H1 (cell line): ENCODE data around the gene ATP6V1C2. TPM values are rescaled to one million over a fixed set of nuclear protein-coding genes. Genes with fewer than 3 reads are reported as not detected.

Source experiments
- CTCF ChIA-PET: fragments of 300-600 bp; sonication (Branson Sonifier 250); formaldehyde crosslinking; loops from one replicate; lab custom pipeline; 2021; ENCODE audit not compliant: partially characterized antibody; lab: Charles Lee
- POLR2A ChIA-PET: fragments of 300-600 bp; sonication (Branson Sonifier 250); formaldehyde crosslinking; loops from one replicate; lab custom pipeline; 2021; ENCODE audit warnings: inconsistent platforms; ENCODE audit not compliant: partially characterized antibody; lab: Charles Lee
- DNase-seq, 2 experiments: peaks; one replicate each; pipeline versions ENCODE4 v3.0.0 to v3.0.0-alpha.2; 2010 to 2022; ENCODE audit warnings: low spot score in 2 of 2, low read depth in 1 of 2, mixed read lengths in 1 of 2
- FAIRE-seq: peaks from 2 replicates; lab custom pipeline; 2011; peaks lifted over from hg19 to GRCh38; lab: Jason Lieb, UNC
- H2AFZ ChIP-seq: 2 replicates; pipeline ENCODE4 v1.8.1; 2012; ENCODE audit warnings: low read length, inconsistent platforms
- H2AK5ac ChIP-seq: 2 replicates; pipeline ENCODE4 v1.6.1; 2013; ENCODE audit warnings: low read depth, low read length
- H2BK120ac ChIP-seq: replicated peaks from 2 replicates; pipeline ENCODE3; 2013; ENCODE audit warnings: low read depth, low read length, inconsistent platforms
- H2BK12ac ChIP-seq: 2 replicates; pipeline ENCODE4 v1.6.1; 2013; ENCODE audit warnings: low read depth, low read length
- H2BK15ac ChIP-seq: 2 replicates; pipeline ENCODE4 v1.6.1; 2013; ENCODE audit warnings: low read length
- H2BK20ac ChIP-seq: 2 replicates; pipeline ENCODE4 v1.6.1; 2013; ENCODE audit warnings: low read length
- H2BK5ac ChIP-seq: 2 replicates; pipeline ENCODE4 v1.6.1; 2013; ENCODE audit warnings: low read depth, low read length
- H3K14ac ChIP-seq: 2 replicates; pipeline ENCODE4 v1.6.1; 2013; ENCODE audit warnings: inconsistent platforms; ENCODE audit not compliant: insufficient read length
- H3K18ac ChIP-seq: 2 replicates; pipeline ENCODE4 v1.6.1; 2013; ENCODE audit warnings: low read length; ENCODE audit errors: extremely low read depth
- H3K23ac ChIP-seq: 2 replicates; pipeline ENCODE4 v1.6.1; 2013; ENCODE audit warnings: inconsistent platforms; ENCODE audit not compliant: insufficient read length
- H3K23me2 ChIP-seq: 2 replicates; pipeline ENCODE4 v1.6.1; 2013; ENCODE audit warnings: low read depth, low read length
- H3K27ac ChIP-seq: 2 replicates; pipeline ENCODE4 v1.6.1; 2011; ENCODE audit warnings: low read depth, low read length, inconsistent platforms
- H3K27me3 ChIP-seq, 4 experiments: replicated peaks in 1 of 4; 1 replicate in 1 of 4; 2 replicates in 3 of 4; pipeline versions ENCODE4 v1.6.1 to v1.8.1; 2011 to 2013; ENCODE audit warnings: low read length in 3 of 4, mild to moderate bottlenecking in 3 of 4, inconsistent platforms in 2 of 4, mixed read lengths in 2 of 4, moderate library complexity in 1 of 4; ENCODE audit not compliant: control insufficient read depth in 3 of 4, insufficient read depth in 3 of 4; ENCODE audit errors: extremely low read depth in 1 of 4
- H3K36me3 ChIP-seq, 4 experiments: 2 replicates each; pipeline versions ENCODE4 v1.6.1 to v1.8.1; 2011 to 2013; ENCODE audit warnings: mild to moderate bottlenecking in 4 of 4, low read length in 3 of 4, moderate library complexity in 2 of 4, control low read depth in 1 of 4, inconsistent platforms in 1 of 4; ENCODE audit not compliant: insufficient read depth in 4 of 4, control insufficient read depth in 2 of 4
- H3K4ac ChIP-seq: replicated peaks from 2 replicates; pipeline ENCODE3; 2013; ENCODE audit warnings: low read length, low read depth, mixed read lengths, inconsistent platforms; ENCODE audit not compliant: insufficient read length
- H3K4me1 ChIP-seq, 4 experiments: replicated peaks in 1 of 4; 1 replicate in 1 of 4; 2 replicates in 3 of 4; pipeline versions ENCODE4 v1.6.1 to v1.8.1; 2011 to 2013; ENCODE audit warnings: low read length in 3 of 4, inconsistent platforms in 2 of 4, mixed read lengths in 1 of 4; ENCODE audit not compliant: insufficient read depth in 4 of 4, control insufficient read depth in 3 of 4
- H3K4me2 ChIP-seq, 2 experiments: 2 replicates each; pipeline versions ENCODE4 v1.6.1 to v1.8.1; 2011 to 2013; ENCODE audit warnings: low read depth in 2 of 2, low read length in 2 of 2, control low read depth in 1 of 2, inconsistent platforms in 1 of 2, mild to moderate bottlenecking in 1 of 2; ENCODE audit not compliant: insufficient read depth in 1 of 2
- H3K4me3 ChIP-seq, 4 experiments: fragments of 200-600, 300-600 bp in 1 of 4; sonication (generic), shearing (Covaris generic), sonication (Bioruptor Twin) in 1 of 4; 2 replicates each; pipeline versions ENCODE4 v1.5.1 to v1.8.1; 2011 to 2016; ENCODE audit warnings: low read length in 4 of 4, low read depth in 3 of 4, control low read depth in 2 of 4, inconsistent platforms in 2 of 4, mild to moderate bottlenecking in 2 of 4, mixed read lengths in 1 of 4, moderate library complexity in 1 of 4; ENCODE audit not compliant: insufficient read depth in 2 of 4; ENCODE audit errors: extremely low read depth in 1 of 4
- H3K56ac ChIP-seq: replicated peaks from 2 replicates; pipeline ENCODE3; 2013; ENCODE audit warnings: low read depth, mild to moderate bottlenecking, mixed read lengths, low read length, inconsistent platforms; ENCODE audit not compliant: insufficient read length
- H3K79me1 ChIP-seq: 2 replicates; pipeline ENCODE4 v1.6.1; 2013; ENCODE audit warnings: low read depth, low read length, control low read depth
- H3K79me2 ChIP-seq, 2 experiments: 2 replicates each; pipeline versions ENCODE4 v1.6.1 to v1.8.1; 2012 to 2013; ENCODE audit warnings: low read length in 2 of 2, mild to moderate bottlenecking in 2 of 2, inconsistent platforms in 1 of 2; ENCODE audit not compliant: insufficient read depth in 2 of 2, control insufficient read depth in 1 of 2
- H3K9ac ChIP-seq, 4 experiments: replicated peaks in 1 of 4; 1 replicate in 1 of 4; 2 replicates in 3 of 4; pipeline versions ENCODE4 v1.6.1 to v1.8.1; 2011 to 2013; ENCODE audit warnings: low read depth in 3 of 4, low read length in 3 of 4, control low read depth in 2 of 4, mild to moderate bottlenecking in 2 of 4, moderate library complexity in 2 of 4, inconsistent platforms in 1 of 4; ENCODE audit errors: extremely low read depth in 1 of 4
- H3K9me3 ChIP-seq, 2 experiments: 2 replicates each; pipeline versions ENCODE4 v1.6.1 to v1.8.1; 2012 to 2013; ENCODE audit warnings: mild to moderate bottlenecking in 2 of 2, moderate library complexity in 2 of 2, control low read depth in 1 of 2, inconsistent platforms in 1 of 2, low read depth in 1 of 2, low read length in 1 of 2, mixed read lengths in 1 of 2; ENCODE audit not compliant: insufficient read depth in 2 of 2
- H4K20me1 ChIP-seq, 2 experiments: replicated peaks in 1 of 2; 2 replicates each; pipeline versions ENCODE3 to v1.8.1; 2011 to 2013; ENCODE audit warnings: inconsistent platforms in 2 of 2, low read length in 2 of 2, mild to moderate bottlenecking in 1 of 2; ENCODE audit not compliant: insufficient read depth in 2 of 2, control insufficient read depth in 1 of 2
- H4K5ac ChIP-seq: 2 replicates; pipeline ENCODE4 v1.6.1; 2013; ENCODE audit warnings: low read length, low read depth, mixed read lengths, inconsistent platforms; ENCODE audit not compliant: insufficient read length
- H4K8ac ChIP-seq: 2 replicates; pipeline ENCODE4 v1.8.0; 2013; ENCODE audit warnings: mild to moderate bottlenecking, moderate library complexity, low read length, inconsistent platforms; ENCODE audit not compliant: insufficient read depth; ENCODE audit errors: extremely low read depth
- H4K91ac ChIP-seq: replicated peaks from 2 replicates; pipeline ENCODE3; 2013; ENCODE audit warnings: low read length, mixed read lengths, inconsistent platforms; ENCODE audit not compliant: insufficient read length
- ATF3 ChIP-seq: IDR thresholded peaks from 2 replicates; pipeline ENCODE4 v1.6.1; 2011; ENCODE audit warnings: low read depth, mild to moderate bottlenecking, low read length; ENCODE audit not compliant: insufficient read depth
- CTCF ChIP-seq, 3 experiments: IDR thresholded peaks; 1 replicate in 2 of 3; 2 replicates in 1 of 3; pipeline versions ENCODE4 v1.5.1 to v1.6.1; 2011; ENCODE audit warnings: low read length in 3 of 3, mild to moderate bottlenecking in 3 of 3, inconsistent platforms in 2 of 3, low read depth in 1 of 3, moderate library complexity in 1 of 3; ENCODE audit not compliant: insufficient read depth in 1 of 3; ENCODE audit errors: control extremely low read depth in 1 of 3
- KDM1A ChIP-seq: fragments of 200-600, 300-600 bp; sonication (generic); IDR thresholded peaks from 2 replicates; pipeline ENCODE4 v1.7.1; 2016; ENCODE audit warnings: mild to moderate bottlenecking, low read length, borderline replicate concordance
- PHF8 ChIP-seq: fragments of 200-600 bp; sonication (generic); conservative IDR thresholded peaks from 2 replicates; pipeline ENCODE4 v1.7.1; 2012; ENCODE audit warnings: low read depth, mild to moderate bottlenecking, inconsistent platforms, low read length, moderate library complexity
- RFX5 ChIP-seq: IDR thresholded peaks from 2 replicates; pipeline ENCODE4 v1.6.1; 2011; ENCODE audit warnings: low read depth, low read length, improper control_type of control experiment, borderline replicate concordance
- RNF2 ChIP-seq: fragments of 200-900, 300-1000 bp; sonication (generic); IDR thresholded peaks from 2 replicates; pipeline ENCODE4 v1.7.1; 2016; ENCODE audit warnings: borderline replicate concordance, low read depth, mild to moderate bottlenecking, antibody characterized with exemption, low read length; ENCODE audit not compliant: poor library complexity, severe bottlenecking; ENCODE audit errors: missing control alignments
- SRF ChIP-seq: IDR thresholded peaks from 2 replicates; pipeline ENCODE4 v1.6.1; 2011; ENCODE audit warnings: mild to moderate bottlenecking, low read depth, low read length, moderate library complexity
- TBP ChIP-seq: IDR thresholded peaks from 2 replicates; pipeline ENCODE4 v1.6.1; 2011; ENCODE audit warnings: low read depth, low read length, improper control_type of control experiment
- TCF12 ChIP-seq: IDR thresholded peaks from 2 replicates; pipeline ENCODE4 v1.6.1; 2011; ENCODE audit warnings: low read depth, mild to moderate bottlenecking, low read length
- ZNF274 ChIP-seq: IDR thresholded peaks from 2 replicates; pipeline ENCODE4 v1.7.0; 2012; ENCODE audit warnings: low read length, borderline replicate concordance; ENCODE audit errors: extremely low read depth
- WGBS, 2 experiments: shearing (Covaris generic) in 1 of 2; methylation state at CpG; one replicate each; pipeline versions ENCODE4 v1.1.6 to v1.1.7; 2013 to 2015; ENCODE audit warnings: low lambda C conversion rate in 2 of 2, mixed read lengths in 2 of 2, inconsistent platforms in 1 of 2, low coverage in 1 of 2, missing lambda C conversion rate in 1 of 2; ENCODE audit not compliant: insufficient replicate concordance in 2 of 2, insufficient coverage in 1 of 2, insufficient read length in 1 of 2; ENCODE audit errors: extremely low coverage in 1 of 2, missing lambda C conversion rate in 1 of 2; 5-methylcytosine and 5-hydroxymethylcytosine counted together
- polyA plus RNA-seq, 7 experiments: library from polyadenylated mRNA; depleted of rRNA in 3 of 7; stranded (reverse) in 5 of 7; unstranded in 2 of 7; fragments of >200 nt in 5 of 7; fragments of 200-250 nt in 2 of 7; gene quantifications; 1 replicate in 5 of 7; 2 replicates in 1 of 7; 4 replicates in 1 of 7; pipeline versions ENCODE4 v1.2.1 to v1.2.3, GENCODE V29; 2011 to 2013; ENCODE audit warnings: missing spikeins in 2 of 7, mixed read lengths in 2 of 7
- total RNA-seq: library from RNA; stranded (reverse); fragmentation: NEBNext Ultra II Directional; extraction: Animal tissue kit (Norgen Biotek cat#: 25700); gene quantifications from 2 replicates; pipeline ENCODE4 v1.2.1, GENCODE V29; 2021

The ATP6V1C2 gene
- total and polyA plus RNA-seq, 2 of the 8 experiments (the other 6 are each of a cell fraction or from before 2014, with no cell fraction given): 0.29 to 0.74 TPM

- H2BK15ac ChIP-seq: no peak overlapping the region
- FAIRE-seq: no peak
- H3K4me3 ChIP-seq: no peak overlapping the region
- WGBS, 2 experiments: 92% methylated on average over 4 of the region's 4 CpGs; no CpG with 5 or more reads in 1 of the 2 experiments
- H2BK12ac ChIP-seq: no peak overlapping the region
- no peak overlapping the region for H3K9ac ChIP-seq
- H4K5ac ChIP-seq: no peak overlapping the region
- H3K4me1 ChIP-seq: no peaks in the 10 kb centered on the region
- H2AFZ ChIP-seq: no peak overlapping the region
- H3K18ac ChIP-seq: no peak overlapping the region
- TF ChIP-seq TCF12 (no peak), KDM1A (no peak), TBP (no peak), RFX5 (no peak), SRF (no peak), RNF2 (no peak), CTCF (IDR thresholded peaks at IDR 0.05; ENCODE audit: control extremely low read depth in 1 of 3, insufficient read depth in 1 of 3, low read depth in 1 of 3, low read length in 3 of 3) (no peak), PHF8 (no peak), ATF3 (no peak), ZNF274 (no peak)
- ChIA-PET CTCF (interaction anchor here (0.7 to 3.3 kb wide), 7 partner anchors 8 to 308 kb away, joined by 3 to 35 read pairs (median 6); a partner anchor contains a TSS), POLR2A (interaction anchor here (1.1 to 1.2 kb wide), 3 partner anchors 10 to 20 kb away, joined by 3 to 5 read pairs (median 3); partner anchors contain the start of gene PDIA6)
- no peak overlapping the region for H3K14ac ChIP-seq
- no peaks in the 10 kb centered on the region for H3K27me3 ChIP-seq
- H4K20me1 ChIP-seq: no peaks in the 10 kb centered on the region
- H3K4me2 ChIP-seq: no peak overlapping the region
- H3K56ac ChIP-seq: no peak overlapping the region
- no peaks in the 10 kb centered on the region for H3K79me1 ChIP-seq
- no peaks in the 10 kb centered on the region for H3K9me3 ChIP-seq
- no peaks in the 10 kb centered on the region; the same call in 1 of the 2 replicates for H3K23me2 ChIP-seq
- no peak overlapping the region for H3K23ac ChIP-seq
- H3K27ac ChIP-seq: no peak overlapping the region
- no peak overlapping the region for H4K8ac ChIP-seq
- no peak overlapping the region for H2AK5ac ChIP-seq
- no peak for DNase-seq
- no peak overlapping the region for H2BK20ac ChIP-seq
- no peaks in the 10 kb centered on the region for H3K36me3 ChIP-seq
- H3K4ac ChIP-seq: no peak overlapping the region
- H2BK5ac ChIP-seq: no peak overlapping the region
- no peaks in the 10 kb centered on the region for H3K79me2 ChIP-seq
- no peak overlapping the region for H4K91ac ChIP-seq
- no peak overlapping the region for H2BK120ac ChIP-seq
These were observed 102.8 kb downstream of the ATP6V1C2 start for GRCh38 chr2:10824191-10824590.
